ENCODE measurements around the gene KIAA1586. TPM values are rescaled to one million over a fixed set of nuclear protein-coding genes. Genes with fewer than 3 reads are reported as not detected.

The KIAA1586 gene
- total RNA-seq, 4 donors from 2014 or later: 2.2 to 5.1 (median 3.5) TPM

DNA sequence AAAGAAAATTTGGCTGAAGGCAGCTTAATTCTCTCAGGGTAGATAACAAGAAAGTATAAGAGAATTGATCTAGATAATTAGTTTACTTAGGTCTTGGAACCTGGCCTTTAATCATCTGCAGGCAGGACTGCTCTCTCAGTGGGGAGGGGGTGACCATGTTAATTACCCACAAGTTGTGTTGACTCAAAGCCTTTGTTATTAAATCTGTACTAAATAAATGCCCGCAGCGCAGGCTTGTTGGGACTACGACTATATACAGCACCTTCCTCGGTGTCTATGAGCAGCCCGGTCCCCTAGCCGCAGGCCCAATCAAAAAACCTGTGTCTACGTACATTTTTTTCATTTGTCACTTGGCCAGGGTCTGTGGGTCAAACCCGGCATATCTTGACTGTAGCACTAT, 27.9 kb downstream of the KIAA1586 start:
- no peak for DNase-seq (ENCODE audit: low spot score in 2 of 2)
- H3K4me3 ChIP-seq (ENCODE audit: low read depth, poor library complexity, severe bottlenecking): no peak overlapping the region
- WGBS, 2 donors: 91 to 94% methylated on average over 8 of the region's 8 CpGs
- no peak for TF ChIP-seq POLR2A (IDR thresholded peaks at IDR 0.05)
- TF ChIP-seq, protein P1, sequence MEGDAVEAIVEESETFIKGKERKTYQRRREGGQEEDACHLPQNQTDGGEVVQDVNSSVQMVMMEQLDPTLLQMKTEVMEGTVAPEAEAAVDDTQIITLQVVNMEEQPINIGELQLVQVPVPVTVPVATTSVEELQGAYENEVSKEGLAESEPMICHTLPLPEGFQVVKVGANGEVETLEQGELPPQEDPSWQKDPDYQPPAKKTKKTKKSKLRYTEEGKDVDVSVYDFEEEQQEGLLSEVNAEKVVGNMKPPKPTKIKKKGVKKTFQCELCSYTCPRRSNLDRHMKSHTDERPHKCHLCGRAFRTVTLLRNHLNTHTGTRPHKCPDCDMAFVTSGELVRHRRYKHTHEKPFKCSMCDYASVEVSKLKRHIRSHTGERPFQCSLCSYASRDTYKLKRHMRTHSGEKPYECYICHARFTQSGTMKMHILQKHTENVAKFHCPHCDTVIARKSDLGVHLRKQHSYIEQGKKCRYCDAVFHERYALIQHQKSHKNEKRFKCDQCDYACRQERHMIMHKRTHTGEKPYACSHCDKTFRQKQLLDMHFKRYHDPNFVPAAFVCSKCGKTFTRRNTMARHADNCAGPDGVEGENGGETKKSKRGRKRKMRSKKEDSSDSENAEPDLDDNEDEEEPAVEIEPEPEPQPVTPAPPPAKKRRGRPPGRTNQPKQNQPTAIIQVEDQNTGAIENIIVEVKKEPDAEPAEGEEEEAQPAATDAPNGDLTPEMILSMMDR (IDR thresholded peaks at IDR 0.05): no peak
- intact Hi-C loops (cut with DNase I; ENCODE audit: low total_unique reads): no loop called here

GRCh38 chr6:57075092-57075491, 28.6 kb downstream of the KIAA1586 start:
- H3K4me3 ChIP-seq (ENCODE audit: low read depth, poor library complexity, severe bottlenecking): no peak overlapping the region
- no peak for DNase-seq (ENCODE audit: low spot score in 2 of 2)
- no peak for TF ChIP-seq POLR2A (IDR thresholded peaks at IDR 0.05)
- TF ChIP-seq, protein P1 (IDR thresholded peaks at IDR 0.05): no peak
- intact Hi-C loops (cut with DNase I; ENCODE audit: low total_unique reads): no loop called here

DNA sequence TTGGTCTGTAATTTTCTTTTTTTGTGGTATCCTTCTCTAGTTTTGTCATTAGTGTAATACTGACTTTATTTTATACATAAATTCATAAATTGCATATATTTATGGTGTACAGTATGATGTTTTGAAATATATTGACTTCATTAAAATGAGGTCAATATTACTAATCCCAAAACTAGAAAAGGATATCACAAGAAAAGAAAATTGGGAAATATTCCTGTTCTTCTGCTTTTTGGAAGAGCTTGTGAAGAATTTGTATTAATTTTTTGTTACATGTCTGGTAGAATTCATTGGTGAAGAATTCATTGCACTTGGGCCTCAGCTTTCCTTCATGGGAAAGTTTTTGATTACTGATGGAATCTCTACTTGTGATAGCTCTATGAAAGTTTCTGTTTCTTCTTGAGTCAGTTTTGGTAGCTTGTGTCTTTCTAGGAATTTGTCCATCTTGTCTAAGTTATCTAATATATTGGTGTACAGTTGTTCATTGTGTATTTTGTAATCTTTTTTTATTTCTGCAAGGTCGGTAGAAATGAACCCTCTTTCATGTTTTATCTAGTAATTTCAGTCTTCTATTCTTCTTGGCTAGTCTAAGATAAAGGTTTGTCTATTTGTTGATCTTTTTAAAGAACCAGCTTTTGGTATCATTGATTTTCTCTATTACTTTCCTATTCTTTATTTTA, 32.2 kb downstream of the KIAA1586 start:
- TF ChIP-seq, protein P1 (IDR thresholded peaks at IDR 0.05): no peak
- no peak for TF ChIP-seq POLR2A (IDR thresholded peaks at IDR 0.05)
- intact Hi-C loops (cut with DNase I; ENCODE audit: low total_unique reads): no loop called here
- 93 to 97% methylated on average over 1 of the region's 1 CpG for WGBS, 2 donors

DNA sequence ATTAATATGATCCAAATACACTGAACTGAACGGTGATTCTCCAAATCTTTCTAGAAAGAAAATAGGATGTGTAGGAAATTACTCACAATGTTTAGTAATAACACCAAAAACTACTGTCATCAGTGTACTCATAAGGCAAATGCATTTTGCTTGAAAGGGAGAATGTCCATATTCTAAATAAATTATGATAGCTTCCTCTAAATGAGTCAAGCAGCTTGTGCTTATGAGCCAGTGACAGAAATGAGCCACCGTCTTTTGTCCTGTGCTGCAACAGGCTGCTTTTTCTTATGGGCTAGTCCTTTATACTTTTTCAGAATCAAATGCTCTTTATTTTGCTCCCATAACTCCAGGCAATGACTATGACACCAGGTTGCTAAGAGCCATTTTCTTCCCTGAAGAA, 39.0 kb downstream of the KIAA1586 start:
- WGBS, 2 donors: 93 to 97% methylated on average over 2 of the region's 2 CpGs
- intact Hi-C loops (cut with DNase I; ENCODE audit: low total_unique reads): no loop called here
- no peak for DNase-seq (ENCODE audit: low spot score in 2 of 2)
- no peak overlapping the region for H3K4me3 ChIP-seq (ENCODE audit: low read depth, poor library complexity, severe bottlenecking)
- TF ChIP-seq POLR2A (IDR thresholded peaks at IDR 0.05): no peak
- TF ChIP-seq, protein P1 (IDR thresholded peaks at IDR 0.05): no peak

More for the DNA sequence above, 32.2 kb downstream of the KIAA1586 start:
- H3K4me3 ChIP-seq (ENCODE audit: low read depth, poor library complexity, severe bottlenecking): no peak overlapping the region
- DNase-seq (ENCODE audit: low spot score in 2 of 2): no peak

- intact Hi-C loops (cut with DNase I; ENCODE audit: low total_unique reads): no loop called here
- no peak for DNase-seq (ENCODE audit: low spot score in 2 of 2)
- no peak for TF ChIP-seq POLR2A (IDR thresholded peaks at IDR 0.05)
- TF ChIP-seq, protein P1 (IDR thresholded peaks at IDR 0.05): no peak
- WGBS, 2 donors: 90 to 93% methylated on average over 1 of the region's 1 CpG
- H3K4me3 ChIP-seq (ENCODE audit: low read depth, poor library complexity, severe bottlenecking): no peak overlapping the region
These were observed 40.4 kb downstream of the KIAA1586 start for GRCh38 chr6:57086843-57087242.

DNA sequence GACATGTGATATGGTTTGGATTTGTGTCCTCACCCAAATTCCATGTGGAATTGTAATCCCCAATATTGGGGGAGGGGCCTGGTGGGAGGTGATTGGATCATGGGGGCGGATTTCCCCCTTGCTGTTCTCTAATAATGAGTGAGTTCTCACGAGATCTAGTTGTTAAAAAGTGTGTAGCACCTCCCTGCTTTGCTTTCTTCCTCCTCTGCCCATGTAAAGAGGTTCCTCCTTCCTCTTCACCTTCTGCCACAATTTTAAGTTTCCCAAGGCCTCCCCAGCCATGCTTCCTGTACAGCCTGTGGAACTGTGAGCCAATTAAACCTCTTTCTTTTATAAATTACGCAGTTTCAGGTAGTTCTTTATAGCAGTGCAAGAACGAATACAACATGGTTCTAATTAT, 41.4 kb downstream of the KIAA1586 start:
- TF ChIP-seq, protein P1 (IDR thresholded peaks at IDR 0.05): no peak
- no peak for TF ChIP-seq POLR2A (IDR thresholded peaks at IDR 0.05)
- no peak overlapping the region for H3K4me3 ChIP-seq (ENCODE audit: low read depth, poor library complexity, severe bottlenecking)
- intact Hi-C loops (cut with DNase I; ENCODE audit: low total_unique reads): no loop called here
- 82 to 87% methylated on average over 4 of the region's 4 CpGs for WGBS, 2 donors
- DNase-seq (ENCODE audit: low spot score in 2 of 2): no peak
